Erythroblast (primary cell): ENCODE results near the gene EPHB2.

Experiments used
- GATA1 ChIP-seq: IDR thresholded peaks from 2 replicates; pipeline ENCODE4 v1.6.1; 2011; ENCODE audit warnings: low read depth, mild to moderate bottlenecking, control low read depth, low read length, moderate library complexity
- POLR2A ChIP-seq: IDR thresholded peaks from 2 replicates; pipeline ENCODE4 v1.6.1; 2011; ENCODE audit warnings: mild to moderate bottlenecking, low read length

GRCh38 chr1:22736501-22737080, 26.0 kb downstream of the EPHB2 start:
- no peak for TF ChIP-seq POLR2A
- TF ChIP-seq GATA1 = no peak
